HepG2 (cell line): ENCODE data around the gene CDH13.

Experiments
- CBX5 ChIP-seq: sonication (generic); formaldehyde crosslinking; IDR thresholded peaks from 2 replicates; pipeline ENCODE4 v1.4.0; 2020; ENCODE audit warnings: missing genetic modification reagents, borderline replicate concordance
- HNRNPL ChIP-seq: fragments of 200-400 bp; formaldehyde crosslinking; IDR thresholded peaks from 2 replicates; pipeline ENCODE4 v1.6.1; 2017; ENCODE audit warnings: mild to moderate bottlenecking, low read depth, low read length
- MAFK ChIP-seq, 2 experiments: IDR thresholded peaks in 1 of 2; conservative IDR thresholded peaks in 1 of 2; 2 replicates each; pipeline ENCODE4 v1.6.1; 2011; ENCODE audit warnings: improper control_type of control experiment in 2 of 2, low read length in 2 of 2
- XRCC5 ChIP-seq: fragments of 200-400 bp; formaldehyde crosslinking; optimal IDR thresholded peaks from 2 replicates; pipeline ENCODE3; 2017; ENCODE audit warnings: mild to moderate bottlenecking, low read length
- YEATS4 ChIP-seq: sonication (generic); formaldehyde crosslinking; IDR thresholded peaks from 2 replicates; pipeline ENCODE4 v1.4.0; 2020; ENCODE audit warnings: missing genetic modification reagents, borderline replicate concordance
- ZNF235 ChIP-seq: sonication (generic); formaldehyde crosslinking; IDR thresholded peaks from 2 replicates; pipeline ENCODE4 v1.8.1; 2023; ENCODE audit warnings: mild to moderate bottlenecking, missing genetic modification reagents, borderline replicate concordance
- TF ChIP-seq, protein P1 (sequence below): sonication (generic); formaldehyde crosslinking; IDR thresholded peaks from 2 replicates; pipeline ENCODE4 v1.5.0; 2020; ENCODE audit warnings: mild to moderate bottlenecking, missing genetic modification reagents, moderate library complexity
- TF ChIP-seq, protein P2 (sequence below): sonication (generic); formaldehyde crosslinking; IDR thresholded peaks from 2 replicates; pipeline ENCODE4 v1.4.0; 2020; ENCODE audit warnings: missing genetic modification reagents, borderline replicate concordance
- TF ChIP-seq, protein P3 (sequence below): sonication (generic); formaldehyde crosslinking; IDR thresholded peaks from 2 replicates; pipeline ENCODE4 v1.5.0; 2020; ENCODE audit warnings: missing genetic modification reagents
- TF ChIP-seq, protein P4 (sequence below): IDR thresholded peaks from 2 replicates; pipeline ENCODE4 v1.6.1; 2012; ENCODE audit warnings: inconsistent platforms

DNA sequence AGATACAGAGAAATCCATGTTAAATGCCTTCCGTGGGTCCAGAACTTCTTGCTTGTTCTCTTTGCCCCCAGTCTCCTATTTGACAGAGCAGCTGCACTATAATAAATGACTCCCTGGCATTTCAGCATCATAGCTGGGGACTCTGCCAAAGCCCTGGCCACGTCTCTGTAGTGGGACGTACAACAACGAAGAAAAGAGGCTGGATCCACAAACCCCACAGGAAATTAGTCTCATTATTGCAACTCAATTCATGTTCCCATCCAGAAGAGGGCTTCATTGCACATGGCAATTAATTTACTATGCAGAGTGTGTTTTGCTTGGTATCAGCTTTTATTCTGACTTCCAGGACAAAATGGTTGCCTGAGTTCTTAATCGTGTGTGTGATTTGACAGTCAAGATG, 121.3 kb downstream of the CDH13 start:
- TF ChIP-seq, protein P1, sequence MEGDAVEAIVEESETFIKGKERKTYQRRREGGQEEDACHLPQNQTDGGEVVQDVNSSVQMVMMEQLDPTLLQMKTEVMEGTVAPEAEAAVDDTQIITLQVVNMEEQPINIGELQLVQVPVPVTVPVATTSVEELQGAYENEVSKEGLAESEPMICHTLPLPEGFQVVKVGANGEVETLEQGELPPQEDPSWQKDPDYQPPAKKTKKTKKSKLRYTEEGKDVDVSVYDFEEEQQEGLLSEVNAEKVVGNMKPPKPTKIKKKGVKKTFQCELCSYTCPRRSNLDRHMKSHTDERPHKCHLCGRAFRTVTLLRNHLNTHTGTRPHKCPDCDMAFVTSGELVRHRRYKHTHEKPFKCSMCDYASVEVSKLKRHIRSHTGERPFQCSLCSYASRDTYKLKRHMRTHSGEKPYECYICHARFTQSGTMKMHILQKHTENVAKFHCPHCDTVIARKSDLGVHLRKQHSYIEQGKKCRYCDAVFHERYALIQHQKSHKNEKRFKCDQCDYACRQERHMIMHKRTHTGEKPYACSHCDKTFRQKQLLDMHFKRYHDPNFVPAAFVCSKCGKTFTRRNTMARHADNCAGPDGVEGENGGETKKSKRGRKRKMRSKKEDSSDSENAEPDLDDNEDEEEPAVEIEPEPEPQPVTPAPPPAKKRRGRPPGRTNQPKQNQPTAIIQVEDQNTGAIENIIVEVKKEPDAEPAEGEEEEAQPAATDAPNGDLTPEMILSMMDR (CRISPR knock-in tag): no peak
- TF ChIP-seq HNRNPL (no peak), ZNF235 (no peak), CBX5 (CRISPR knock-in tag) (no peak), YEATS4 (CRISPR knock-in tag) (no peak), MAFK (conservative IDR thresholded peaks at IDR 0.05 in 1 of 2, IDR thresholded peaks at IDR 0.05 in 1 of 2; ENCODE audit: low read length in 2 of 2) (no peak), XRCC5 (no peak)
- TF ChIP-seq, protein P2, sequence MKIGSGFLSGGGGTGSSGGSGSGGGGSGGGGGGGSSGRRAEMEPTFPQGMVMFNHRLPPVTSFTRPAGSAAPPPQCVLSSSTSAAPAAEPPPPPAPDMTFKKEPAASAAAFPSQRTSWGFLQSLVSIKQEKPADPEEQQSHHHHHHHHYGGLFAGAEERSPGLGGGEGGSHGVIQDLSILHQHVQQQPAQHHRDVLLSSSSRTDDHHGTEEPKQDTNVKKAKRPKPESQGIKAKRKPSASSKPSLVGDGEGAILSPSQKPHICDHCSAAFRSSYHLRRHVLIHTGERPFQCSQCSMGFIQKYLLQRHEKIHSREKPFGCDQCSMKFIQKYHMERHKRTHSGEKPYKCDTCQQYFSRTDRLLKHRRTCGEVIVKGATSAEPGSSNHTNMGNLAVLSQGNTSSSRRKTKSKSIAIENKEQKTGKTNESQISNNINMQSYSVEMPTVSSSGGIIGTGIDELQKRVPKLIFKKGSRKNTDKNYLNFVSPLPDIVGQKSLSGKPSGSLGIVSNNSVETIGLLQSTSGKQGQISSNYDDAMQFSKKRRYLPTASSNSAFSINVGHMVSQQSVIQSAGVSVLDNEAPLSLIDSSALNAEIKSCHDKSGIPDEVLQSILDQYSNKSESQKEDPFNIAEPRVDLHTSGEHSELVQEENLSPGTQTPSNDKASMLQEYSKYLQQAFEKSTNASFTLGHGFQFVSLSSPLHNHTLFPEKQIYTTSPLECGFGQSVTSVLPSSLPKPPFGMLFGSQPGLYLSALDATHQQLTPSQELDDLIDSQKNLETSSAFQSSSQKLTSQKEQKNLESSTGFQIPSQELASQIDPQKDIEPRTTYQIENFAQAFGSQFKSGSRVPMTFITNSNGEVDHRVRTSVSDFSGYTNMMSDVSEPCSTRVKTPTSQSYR: no peak
- TF ChIP-seq, protein P3, sequence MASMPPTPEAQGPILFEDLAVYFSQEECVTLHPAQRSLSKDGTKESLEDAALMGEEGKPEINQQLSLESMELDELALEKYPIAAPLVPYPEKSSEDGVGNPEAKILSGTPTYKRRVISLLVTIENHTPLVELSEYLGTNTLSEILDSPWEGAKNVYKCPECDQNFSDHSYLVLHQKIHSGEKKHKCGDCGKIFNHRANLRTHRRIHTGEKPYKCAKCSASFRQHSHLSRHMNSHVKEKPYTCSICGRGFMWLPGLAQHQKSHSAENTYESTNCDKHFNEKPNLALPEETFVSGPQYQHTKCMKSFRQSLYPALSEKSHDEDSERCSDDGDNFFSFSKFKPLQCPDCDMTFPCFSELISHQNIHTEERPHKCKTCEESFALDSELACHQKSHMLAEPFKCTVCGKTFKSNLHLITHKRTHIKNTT: no peak
- TF ChIP-seq, protein P4, sequence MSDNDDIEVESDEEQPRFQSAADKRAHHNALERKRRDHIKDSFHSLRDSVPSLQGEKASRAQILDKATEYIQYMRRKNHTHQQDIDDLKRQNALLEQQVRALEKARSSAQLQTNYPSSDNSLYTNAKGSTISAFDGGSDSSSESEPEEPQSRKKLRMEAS: no peak
